ENCODE data around the gene THOC7. TPM values are rescaled to one million over a fixed set of nuclear protein-coding genes. Genes with fewer than 3 reads are reported as not detected.

THOC7 gene
- total RNA-seq, 4 donors from 2014 or later, result 37.1 to 46.8 (median 44.9) TPM

DNA sequence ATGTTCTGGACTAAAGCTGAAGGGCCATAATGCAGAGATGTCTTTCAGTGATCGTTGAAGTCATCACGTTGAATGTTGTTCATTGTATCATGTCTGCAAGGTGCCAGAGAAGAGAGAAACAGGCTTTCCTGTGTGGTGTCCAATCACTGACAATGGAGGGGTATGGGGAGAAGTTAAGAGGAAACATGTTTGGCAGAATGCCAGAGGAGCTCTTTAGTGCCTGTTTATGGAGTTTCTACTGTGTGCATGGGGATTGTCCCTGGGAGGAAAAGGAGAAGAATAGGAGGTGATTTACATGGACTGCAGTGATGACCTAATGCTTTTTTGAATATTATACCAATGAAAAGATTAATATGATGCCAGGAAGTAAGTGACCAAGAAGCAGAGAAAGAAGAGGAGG, 36.9 kb upstream of the THOC7 start:
- TF ChIP-seq POLR2A (IDR thresholded peaks at IDR 0.05), result no peak
- TF ChIP-seq, protein P1, sequence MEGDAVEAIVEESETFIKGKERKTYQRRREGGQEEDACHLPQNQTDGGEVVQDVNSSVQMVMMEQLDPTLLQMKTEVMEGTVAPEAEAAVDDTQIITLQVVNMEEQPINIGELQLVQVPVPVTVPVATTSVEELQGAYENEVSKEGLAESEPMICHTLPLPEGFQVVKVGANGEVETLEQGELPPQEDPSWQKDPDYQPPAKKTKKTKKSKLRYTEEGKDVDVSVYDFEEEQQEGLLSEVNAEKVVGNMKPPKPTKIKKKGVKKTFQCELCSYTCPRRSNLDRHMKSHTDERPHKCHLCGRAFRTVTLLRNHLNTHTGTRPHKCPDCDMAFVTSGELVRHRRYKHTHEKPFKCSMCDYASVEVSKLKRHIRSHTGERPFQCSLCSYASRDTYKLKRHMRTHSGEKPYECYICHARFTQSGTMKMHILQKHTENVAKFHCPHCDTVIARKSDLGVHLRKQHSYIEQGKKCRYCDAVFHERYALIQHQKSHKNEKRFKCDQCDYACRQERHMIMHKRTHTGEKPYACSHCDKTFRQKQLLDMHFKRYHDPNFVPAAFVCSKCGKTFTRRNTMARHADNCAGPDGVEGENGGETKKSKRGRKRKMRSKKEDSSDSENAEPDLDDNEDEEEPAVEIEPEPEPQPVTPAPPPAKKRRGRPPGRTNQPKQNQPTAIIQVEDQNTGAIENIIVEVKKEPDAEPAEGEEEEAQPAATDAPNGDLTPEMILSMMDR (IDR thresholded peaks at IDR 0.05), result no peak
- intact Hi-C loops (cut with DNase I; ENCODE audit: low total_unique reads), result no loop called here
- no peak for DNase-seq (ENCODE audit: low spot score in 2 of 2)
- H3K4me3 ChIP-seq (ENCODE audit: low read depth, poor library complexity, severe bottlenecking), result no peak overlapping the region
- 75 to 80% methylated on average over 2 of the region's 2 CpGs for WGBS, 2 donors

DNA sequence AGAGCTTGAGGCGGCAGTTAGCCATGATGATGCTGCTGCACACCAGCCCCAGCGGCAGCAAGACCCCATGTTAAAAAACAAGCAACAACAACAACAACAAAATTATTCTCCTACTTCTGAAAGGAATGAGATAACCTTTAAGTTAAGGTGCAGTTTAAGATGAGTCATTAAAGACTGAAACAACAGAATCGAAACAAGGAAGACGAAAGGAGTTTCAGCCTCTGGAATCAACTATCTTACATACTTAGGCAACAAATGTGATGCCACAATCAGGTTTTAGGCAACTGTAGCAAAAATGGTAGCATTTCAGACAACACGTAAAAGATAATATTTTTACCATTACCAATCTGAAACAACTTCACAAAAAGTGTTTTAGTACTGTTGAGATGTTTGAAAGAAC, 36.4 kb upstream of the THOC7 start:
- H3K4me3 ChIP-seq (ENCODE audit: low read depth, poor library complexity, severe bottlenecking), result no peak overlapping the region
- no peak for DNase-seq (ENCODE audit: low spot score in 2 of 2)
- TF ChIP-seq POLR2A (IDR thresholded peaks at IDR 0.05), result no peak
- TF ChIP-seq, protein P1 (IDR thresholded peaks at IDR 0.05), result no peak
- intact Hi-C loops (cut with DNase I; ENCODE audit: low total_unique reads), result no loop called here
- 92 to 94% methylated on average over 5 of the region's 5 CpGs for WGBS, 2 donors

DNA sequence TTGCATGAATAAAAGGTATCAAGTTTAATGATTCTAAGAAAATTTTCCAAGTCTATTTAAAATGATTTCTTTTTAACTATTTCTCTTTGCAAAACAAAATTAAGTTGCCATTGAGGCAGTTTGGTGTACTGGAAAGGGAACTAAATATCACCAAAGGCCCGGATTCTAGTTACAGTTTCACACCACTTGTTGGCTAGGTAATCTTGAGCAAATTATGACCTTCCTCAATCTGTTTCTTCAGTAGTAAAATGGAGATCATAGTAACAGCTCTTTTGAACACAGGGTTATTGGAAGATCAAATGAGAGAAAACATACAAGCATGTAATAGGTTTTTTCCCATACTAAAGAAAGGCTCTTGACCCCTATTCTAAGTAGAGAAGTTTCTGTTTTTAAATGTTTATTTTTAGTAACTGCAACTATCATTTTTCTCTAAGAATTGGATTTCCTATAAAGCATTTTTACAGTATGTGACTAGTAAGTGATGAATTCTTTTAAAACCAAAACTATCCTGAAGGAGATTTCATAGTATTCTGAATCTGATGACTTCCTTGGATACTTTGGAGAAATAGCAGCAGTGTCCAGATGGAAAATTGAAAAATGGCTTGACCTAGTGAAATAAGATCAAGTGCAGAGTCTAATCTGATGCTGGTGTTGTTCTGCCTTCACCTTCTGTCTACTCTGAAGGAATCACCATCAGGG, 32.9 kb upstream of the THOC7 start:
- 83 to 85% methylated on average over 1 of the region's 1 CpG for WGBS, 2 donors
- intact Hi-C loops (cut with DNase I; ENCODE audit: low total_unique reads), result no loop called here
- no peak overlapping the region for H3K4me3 ChIP-seq (ENCODE audit: low read depth, poor library complexity, severe bottlenecking)
- TF ChIP-seq, protein P1 (IDR thresholded peaks at IDR 0.05), result no peak
- TF ChIP-seq POLR2A (IDR thresholded peaks at IDR 0.05), result no peak
- no peak for DNase-seq (ENCODE audit: low spot score in 2 of 2)

DNA sequence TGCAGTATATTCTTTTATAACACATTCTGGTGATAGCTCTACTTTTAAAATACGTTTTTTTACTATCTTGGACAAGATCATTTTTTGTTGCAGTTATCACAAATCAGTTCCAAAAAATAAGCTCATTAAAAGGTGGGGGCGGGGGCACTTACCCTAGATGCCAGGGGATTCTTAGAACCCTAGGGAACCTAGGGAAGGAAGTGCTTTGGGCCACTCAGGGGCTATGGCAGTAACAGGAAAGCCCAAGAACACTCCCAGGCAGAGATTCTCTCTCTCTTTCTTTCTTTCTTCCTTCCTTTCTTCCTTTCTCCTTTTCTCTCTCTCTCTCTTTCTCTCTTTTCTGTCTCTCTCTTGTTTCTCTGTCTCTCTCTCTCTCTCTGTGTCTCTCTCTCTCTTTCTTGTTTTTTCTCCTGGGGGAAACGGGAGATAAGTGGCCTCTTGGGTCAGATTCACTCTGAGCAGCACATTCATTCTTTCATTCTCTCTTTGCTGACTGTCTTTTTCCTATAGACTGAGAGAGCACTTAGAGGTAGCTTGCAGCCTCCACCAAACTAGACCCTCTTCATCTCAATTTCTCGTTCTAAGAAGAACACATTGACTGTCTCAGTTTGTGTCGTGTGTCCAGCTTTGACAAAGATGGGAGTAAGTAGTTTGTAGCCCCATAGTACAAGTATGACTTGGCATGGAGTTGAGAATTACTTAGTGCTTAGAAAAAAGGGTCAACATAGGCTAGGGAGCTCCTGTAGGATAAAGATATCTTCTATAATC, 32.0 kb upstream of the THOC7 start:
- intact Hi-C loops (cut with DNase I; ENCODE audit: low total_unique reads), result no loop called here
- WGBS, 2 donors, result 73 to 79% methylated on average over 5 of the region's 5 CpGs
- DNase-seq (ENCODE audit: low spot score in 2 of 2), result no peak
- no peak overlapping the region for H3K4me3 ChIP-seq (ENCODE audit: low read depth, poor library complexity, severe bottlenecking)
- no peak for TF ChIP-seq POLR2A (IDR thresholded peaks at IDR 0.05)
- TF ChIP-seq, protein P1 (IDR thresholded peaks at IDR 0.05), result no peak

DNA sequence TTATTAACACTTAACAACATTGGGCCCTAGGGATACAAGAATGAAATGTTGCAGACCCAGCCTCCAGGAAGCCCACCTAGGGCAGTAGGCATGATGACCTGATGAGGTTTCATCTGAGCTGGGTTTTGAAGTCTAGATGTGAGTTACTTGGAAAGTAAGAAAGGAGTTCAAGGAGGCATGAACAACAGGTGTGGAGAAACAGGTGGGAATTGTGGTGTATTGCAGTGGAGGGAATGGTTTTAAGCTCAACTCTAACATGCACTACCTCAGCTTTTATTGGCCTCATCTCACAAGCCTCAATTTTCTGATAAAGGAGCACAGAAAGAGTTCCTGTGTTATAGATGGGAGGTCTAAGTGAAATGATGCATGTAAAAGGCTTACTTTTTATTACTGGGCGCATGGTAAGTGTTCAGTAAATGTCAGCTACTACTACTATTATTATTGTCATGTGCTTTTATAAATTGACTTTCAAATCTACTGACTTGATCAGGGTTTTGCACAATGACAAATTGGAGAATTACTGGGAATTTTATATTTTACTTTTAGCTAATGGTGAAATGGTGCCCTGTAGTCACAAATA, 29.3 kb upstream of the THOC7 start:
- no peak overlapping the region for H3K4me3 ChIP-seq (ENCODE audit: low read depth, poor library complexity, severe bottlenecking)
- intact Hi-C loops (cut with DNase I; ENCODE audit: low total_unique reads), result no loop called here
- 91 to 98% methylated on average over 1 of the region's 1 CpG for WGBS, 2 donors
- no peak for TF ChIP-seq POLR2A (IDR thresholded peaks at IDR 0.05)
- TF ChIP-seq, protein P1 (IDR thresholded peaks at IDR 0.05), result no peak
- no peak for DNase-seq (ENCODE audit: low spot score in 2 of 2)

All from lower leg skin (tissue), 4 donors.